HG03432 (cell line): ENCODE measurements around the gene SPRR4.

Experiments used
- ATAC-seq: cut with Tn5 transposase; IDR thresholded peaks from one replicate; pipeline ENCODE4 v1.9.1; 2021; ENCODE audit warnings: mild to moderate bottlenecking, moderate library complexity; ENCODE audit not compliant: unreplicated experiment

Gene SPRR4

DNA sequence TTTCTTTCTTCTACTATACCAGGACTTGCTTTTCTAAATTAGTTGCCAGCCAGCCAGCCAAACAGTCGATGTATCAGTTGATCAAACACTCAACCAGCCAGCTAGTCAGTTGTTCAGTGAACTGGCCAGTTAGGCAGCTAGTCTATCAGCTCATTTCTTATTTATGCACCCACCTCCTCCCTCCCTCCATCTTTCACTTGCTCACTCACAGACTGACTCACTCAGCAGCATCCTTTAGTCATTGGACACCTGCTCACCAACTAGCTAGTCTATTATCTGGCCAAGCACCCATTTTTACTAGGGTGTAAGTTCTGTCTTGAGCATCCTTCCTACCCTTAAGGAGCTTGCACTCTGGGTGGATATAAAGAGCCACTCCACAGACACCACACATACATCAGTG, 5.9 kb upstream of the SPRR4 start:
- no peak for ATAC-seq

- no peak for ATAC-seq
These were observed 4.6 kb upstream of the SPRR4 start for GRCh38 chr1:152965853-152966252.

DNA sequence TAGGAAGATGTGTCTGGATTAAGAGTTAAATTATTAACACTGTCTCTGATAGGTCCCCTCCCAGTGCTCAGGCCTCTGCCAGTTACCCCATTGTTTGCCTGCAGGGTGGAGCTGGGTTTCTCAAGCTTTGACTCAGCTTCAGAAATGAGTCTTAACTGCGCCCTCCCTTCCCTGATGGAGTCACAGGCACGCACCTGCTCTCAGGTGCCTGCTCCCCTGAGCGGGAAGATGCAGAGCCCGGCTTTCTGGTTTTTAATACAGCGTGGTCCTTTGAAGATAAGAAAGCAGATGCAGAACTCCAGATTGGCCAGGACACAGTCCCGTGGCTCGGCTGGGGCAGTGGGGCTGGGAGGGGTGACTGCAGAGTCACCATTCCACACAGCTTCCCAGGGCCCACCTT, 3.2 kb upstream of the SPRR4 start:
- peak; percentile 60 for ATAC-seq

DNA sequence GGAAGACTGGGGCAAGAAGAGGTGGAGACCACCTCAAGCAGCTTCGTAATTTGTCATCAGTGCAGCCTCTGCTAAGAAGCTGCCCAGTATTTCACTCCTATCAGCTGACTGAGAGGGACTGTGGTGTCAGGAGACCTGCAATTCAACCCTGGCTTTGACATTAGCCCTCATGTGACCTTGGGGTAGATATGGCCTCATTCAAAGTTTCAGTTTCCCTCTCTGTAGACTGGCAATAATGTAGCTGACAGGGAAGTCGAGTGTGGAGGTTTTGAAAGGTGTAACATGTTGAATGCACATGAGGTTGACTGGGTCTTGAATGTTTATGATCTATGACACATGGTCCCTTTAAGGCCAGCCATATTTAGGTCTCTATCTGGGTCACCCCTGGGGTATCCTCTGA, 2.2 kb upstream of the SPRR4 start:
- ATAC-seq = peak; percentile 92

DNA sequence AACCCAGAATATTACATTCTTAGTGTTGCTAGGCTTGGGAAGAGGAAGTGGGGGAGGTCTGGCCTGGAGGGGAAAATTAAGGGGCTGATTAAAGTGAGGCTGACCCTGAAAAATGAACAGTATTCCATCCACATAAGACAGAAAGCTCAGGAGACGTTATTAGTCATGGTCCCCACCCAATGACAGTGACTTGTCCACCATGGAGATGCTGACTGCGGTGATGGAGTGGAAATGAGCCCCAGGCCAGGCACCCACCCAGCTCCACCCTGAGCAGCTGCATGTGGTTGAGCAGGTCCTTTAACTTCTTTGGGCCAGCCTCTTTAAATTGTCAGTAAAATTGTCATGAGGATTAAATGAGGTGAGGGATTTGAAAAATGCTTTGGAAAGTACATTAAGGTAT, 1.4 kb upstream of the SPRR4 start:
- ATAC-seq = no peak

- ATAC-seq = no peak
These were observed 1.9 kb downstream of the SPRR4 start for GRCh38 chr1:152972196-152972886.

DNA sequence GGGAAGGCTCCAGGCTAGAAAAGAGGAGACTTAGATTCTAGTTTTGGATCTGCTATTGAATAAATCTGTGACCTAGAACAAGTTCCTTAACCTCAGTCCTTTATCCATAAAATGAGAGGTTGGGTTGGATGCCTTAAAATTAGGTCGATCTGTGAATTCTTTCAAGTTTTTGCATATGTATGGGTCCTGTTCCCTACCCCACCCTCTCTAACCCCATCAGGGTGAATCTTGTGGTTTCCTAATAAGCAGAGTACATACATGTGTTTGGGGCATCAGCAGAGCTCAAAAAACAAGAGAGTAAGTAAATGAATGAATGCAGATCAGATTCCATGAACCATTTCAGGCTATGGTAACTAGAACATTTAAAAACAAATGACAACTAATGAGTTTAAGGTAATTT, 6.2 kb downstream of the SPRR4 start:
- no peak for ATAC-seq

GRCh38 chr1:152977614-152978013, 7.2 kb downstream of the SPRR4 start:
- ATAC-seq = no peak

DNA sequence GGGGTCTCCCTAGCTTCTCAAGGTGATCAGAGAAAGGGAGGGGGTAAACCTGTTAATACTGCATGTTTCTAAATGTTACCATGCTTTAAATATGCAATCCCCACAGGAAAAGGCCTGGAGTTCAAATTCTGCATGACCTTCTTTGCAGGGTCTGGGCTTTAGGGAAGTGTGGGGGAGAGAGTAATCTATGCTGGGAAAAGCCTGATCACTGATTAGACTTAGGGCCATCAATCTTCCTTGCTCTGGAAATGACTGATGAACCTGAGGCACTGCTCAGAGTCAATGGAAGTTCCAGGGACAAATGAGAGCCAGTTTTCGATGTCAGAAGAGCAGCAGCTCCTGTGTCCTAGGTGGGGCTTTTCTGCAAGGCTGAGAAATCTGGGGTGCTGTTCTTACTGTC, 10.2 kb downstream of the SPRR4 start:
- ATAC-seq = no peak

DNA sequence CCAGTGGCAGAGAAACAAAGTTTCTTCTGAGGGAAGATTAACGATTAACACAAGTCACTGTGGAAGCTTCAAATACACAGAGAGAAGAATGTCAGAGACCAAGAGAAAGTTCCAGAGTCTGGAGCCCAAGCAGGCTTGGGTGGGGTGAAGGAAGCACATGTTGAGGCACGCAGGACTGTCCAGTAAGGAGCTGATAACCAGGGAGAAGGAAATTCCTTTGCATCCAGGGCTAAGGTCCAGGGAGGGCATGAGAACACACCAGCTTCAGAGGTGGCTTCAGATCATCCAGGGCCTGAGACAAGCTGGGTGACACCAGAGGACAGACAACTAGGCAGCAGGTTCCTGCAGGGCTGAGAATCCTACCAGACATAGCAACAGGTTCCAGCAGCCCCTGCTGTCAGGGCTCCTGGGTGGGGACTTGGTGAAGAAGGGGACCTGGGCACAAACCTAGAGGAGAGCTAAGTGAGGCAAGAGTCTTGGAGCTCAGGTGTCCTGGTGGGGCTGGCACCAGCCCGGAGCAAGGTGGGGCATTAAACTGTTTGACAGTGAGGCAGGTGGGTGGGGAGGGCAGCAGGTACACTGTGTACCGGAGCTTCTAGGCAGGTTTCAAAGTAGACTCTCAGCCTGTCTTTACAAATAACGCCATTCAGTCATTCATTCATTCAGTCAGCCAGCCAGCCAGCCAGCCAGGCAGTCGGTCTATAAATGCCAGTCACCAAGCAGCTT, 10.9 kb downstream of the SPRR4 start:
- ATAC-seq = no peak

- no peak for ATAC-seq
These were observed 11.6 kb downstream of the SPRR4 start for GRCh38 chr1:152982076-152982475.

GRCh38 chr1:152983234-152983633, 12.8 kb downstream of the SPRR4 start:
- no peak for ATAC-seq

DNA sequence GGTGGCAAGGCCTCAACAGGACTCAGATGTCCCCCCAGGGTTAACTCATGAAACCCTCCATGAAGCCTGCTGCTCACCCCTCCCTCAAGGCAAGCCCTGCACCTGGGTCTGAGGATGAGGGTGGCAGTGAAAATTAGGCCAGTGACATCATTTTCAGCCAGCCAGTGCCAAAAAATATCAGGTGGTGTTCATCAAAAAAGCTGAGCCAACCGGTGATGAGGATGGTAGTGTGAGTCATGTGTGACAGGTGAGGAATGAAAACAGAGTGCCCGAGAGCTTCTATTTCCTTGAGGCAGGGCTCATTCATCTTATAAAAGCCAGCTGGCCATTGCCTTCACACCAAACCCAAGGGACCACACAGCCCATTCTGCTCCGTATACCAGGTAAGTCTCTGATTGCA, 13.3 kb downstream of the SPRR4 start, which contains the start of gene SPRR1A:
TSS of gene SPRR1A (plus strand) at position 339 of the 400 bp plus-strand sequence. CDS start 1,150 bp downstream, outside the sequence.
- ATAC-seq = no peak

- ATAC-seq = no peak
These were observed 16.1 kb downstream of the SPRR4 start for GRCh38 chr1:152986578-152986977.

DNA sequence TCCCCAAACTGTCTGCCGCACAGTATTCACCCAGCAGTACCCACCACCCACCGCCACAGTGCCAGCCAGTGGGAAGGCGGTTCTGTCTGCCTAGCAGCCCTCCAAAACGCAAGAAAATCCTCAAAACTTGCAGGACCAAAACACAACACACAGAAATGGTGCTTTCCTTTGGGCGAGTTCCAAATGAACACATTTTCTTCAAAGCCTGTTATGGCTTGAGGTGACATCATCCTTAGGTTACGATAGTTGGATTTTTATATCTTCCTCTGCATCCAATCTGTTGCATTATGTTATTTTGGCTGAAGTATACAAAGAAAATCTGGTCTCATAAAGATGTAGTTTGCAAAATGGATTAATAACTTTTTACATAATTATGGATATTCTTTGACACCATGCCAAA, 22.7 kb downstream of the SPRR4 start:
- ATAC-seq = no peak

DNA sequence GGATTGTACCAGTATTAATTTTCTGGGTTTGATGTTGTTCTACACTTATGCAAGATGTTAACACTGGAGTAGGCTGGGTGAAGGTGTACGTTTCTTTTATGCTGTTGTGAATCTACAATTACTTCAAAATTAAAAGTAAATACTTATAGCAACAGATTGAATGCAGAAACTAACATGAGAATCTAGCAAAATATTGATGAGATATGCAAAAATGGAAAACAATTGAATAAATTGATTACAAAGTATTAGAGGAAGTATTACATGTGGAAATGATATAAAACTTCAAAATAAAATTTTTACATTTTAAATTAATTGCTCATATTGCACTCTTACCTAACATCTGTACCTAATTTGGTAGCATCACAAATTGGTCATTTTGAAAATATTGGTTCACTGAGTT, 25.4 kb downstream of the SPRR4 start:
- no peak for ATAC-seq

DNA sequence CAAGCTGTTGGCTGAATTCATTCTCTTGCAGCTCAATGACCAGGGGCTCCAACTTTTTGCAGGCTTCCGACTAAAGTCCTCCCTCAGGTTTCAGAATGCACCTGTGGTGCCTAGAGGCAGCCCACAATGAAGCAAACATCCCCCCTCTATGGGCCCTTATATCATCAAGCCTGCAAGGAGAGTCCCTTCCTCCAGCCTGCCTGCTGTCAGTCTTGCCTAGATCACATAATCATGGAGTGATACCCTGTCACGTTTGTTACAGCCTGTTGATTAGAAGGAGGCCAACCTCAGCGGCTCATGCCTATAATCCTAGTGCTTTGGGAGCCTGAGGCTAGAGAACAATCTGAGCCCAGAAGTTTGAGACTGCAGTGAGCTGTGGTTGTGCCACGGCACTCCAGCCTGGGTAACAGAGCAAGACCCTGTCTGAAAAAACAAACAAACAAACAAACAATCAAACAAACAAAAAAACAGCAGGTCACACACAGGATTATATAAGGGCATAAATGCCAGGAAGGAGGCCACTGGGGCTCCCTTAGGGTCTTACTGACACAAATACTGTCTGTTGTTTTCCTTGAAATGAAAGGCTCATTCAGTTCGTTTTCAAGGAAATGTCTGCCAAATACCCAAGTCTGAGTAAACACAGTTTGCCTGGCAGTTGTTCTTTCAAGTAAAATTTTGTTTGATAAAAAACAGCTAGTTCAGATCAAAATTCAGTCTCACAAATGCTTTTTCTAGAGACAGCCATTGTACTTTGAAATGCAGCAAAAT, 26.4 kb downstream of the SPRR4 start:
- ATAC-seq = no peak

- no peak for ATAC-seq
These were observed 27.5 kb downstream of the SPRR4 start for GRCh38 chr1:152997901-152998300.

- ATAC-seq = no peak
These were observed 28.0 kb downstream of the SPRR4 start for GRCh38 chr1:152998476-152998875.

- no peak for ATAC-seq
These were observed 29.4 kb downstream of the SPRR4 start for GRCh38 chr1:152999818-153000217.

GRCh38 chr1:153000294-153000693, 29.8 kb downstream of the SPRR4 start:
- ATAC-seq = no peak

GRCh38 chr1:153001382-153001781, 30.9 kb downstream of the SPRR4 start, which contains the start of gene SPRR3:
SPRR3 (plus strand) TSS chr1:153001749; CDS start chr1:153003021, 1,272 bp downstream.
- no peak for ATAC-seq
